Activated naive CD8-positive, alpha-beta T cell treated with anti-CD3 and anti-CD28 coated beads for 36 hours (primary cell): ENCODE results near the gene IVD. TPM values are rescaled to one million over a fixed set of nuclear protein-coding genes. Genes with fewer than 3 reads are reported as not detected.
A peak's percentile ranks its signal among the peaks of the same experiment; 100 is the strongest.

Experiments used
- DNase-seq: peaks from one replicate; pipeline ENCODE4 v3.0.0; 2021
- H3K27ac Mint-ChIP-seq: one replicate; pipeline ENCODE4 v1.8.0; 2022; ENCODE audit warnings: mild to moderate bottlenecking, moderate library complexity, mixed read lengths
- H3K27me3 Mint-ChIP-seq: one replicate; pipeline ENCODE4 v1.8.0; 2022; ENCODE audit warnings: mild to moderate bottlenecking, mixed read lengths
- H3K36me3 Mint-ChIP-seq: one replicate; pipeline ENCODE4 v1.8.0; 2021; ENCODE audit warnings: mild to moderate bottlenecking, mixed read lengths
- H3K4me1 Mint-ChIP-seq: one replicate; pipeline ENCODE4 v1.8.0; 2021; ENCODE audit warnings: mixed read lengths
- H3K4me3 Mint-ChIP-seq: one replicate; pipeline ENCODE4 v1.8.0; 2022; ENCODE audit warnings: mild to moderate bottlenecking, moderate library complexity, mixed read lengths
- H3K9me3 Mint-ChIP-seq: one replicate; pipeline ENCODE4 v1.8.0; 2022; ENCODE audit warnings: mixed read lengths
- total RNA-seq, 2 experiments: library from RNA; stranded (reverse); gene quantifications; one replicate each; pipeline ENCODE4 v1.2.3, GENCODE V29; 2021

The IVD gene
- total RNA-seq, 2 experiments from 2014 or later, result 64.9 to 68.6 TPM

- Mint-ChIP-seq H3K27ac (peak overlapping the region; percentile 43), H3K4me1 (peaks cover 13% of the 10 kb centered on the region), H3K4me3 (peak overlapping the region; percentile 76), H3K36me3 (no peaks in the 10 kb centered on the region), H3K9me3 (no peaks in the 10 kb centered on the region), H3K27me3 (no peaks in the 10 kb centered on the region)
- peak; percentile 92 for DNase-seq
These were observed 37.6 kb upstream of the IVD start for GRCh38 chr15:40367686-40368611.

- Mint-ChIP-seq H3K4me1 (peaks cover 13% of the 10 kb centered on the region), H3K27ac (no peak overlapping the region), H3K9me3 (no peaks in the 10 kb centered on the region), H3K36me3 (no peaks in the 10 kb centered on the region), H3K27me3 (no peaks in the 10 kb centered on the region), H3K4me3 (no peak overlapping the region)
- DNase-seq, result no peak
These were observed 36.7 kb upstream of the IVD start for GRCh38 chr15:40368719-40369473.

GRCh38 chr15:40369474-40369869, 36.1 kb upstream of the IVD start:
- DNase-seq, result no peak
- Mint-ChIP-seq H3K4me3 (no peak overlapping the region), H3K4me1 (peaks cover 13% of the 10 kb centered on the region), H3K9me3 (no peaks in the 10 kb centered on the region), H3K27ac (no peak overlapping the region), H3K36me3 (no peaks in the 10 kb centered on the region), H3K27me3 (no peaks in the 10 kb centered on the region)

GRCh38 chr15:40369971-40370370, 35.6 kb upstream of the IVD start:
- Mint-ChIP-seq H3K27ac (no peak overlapping the region), H3K4me1 (peaks cover 13% of the 10 kb centered on the region), H3K4me3 (no peak overlapping the region), H3K9me3 (no peaks in the 10 kb centered on the region), H3K27me3 (no peaks in the 10 kb centered on the region), H3K36me3 (no peaks in the 10 kb centered on the region)
- DNase-seq, result no peak

- Mint-ChIP-seq H3K36me3 (no peaks in the 10 kb centered on the region), H3K27ac (no peak overlapping the region), H3K4me1 (peaks cover 4% of the 10 kb centered on the region), H3K9me3 (no peaks in the 10 kb centered on the region), H3K27me3 (no peaks in the 10 kb centered on the region), H3K4me3 (no peak overlapping the region)
- no peak for DNase-seq
These were observed 32.6 kb upstream of the IVD start for GRCh38 chr15:40372981-40373380.

GRCh38 chr15:40377606-40378005, 28.0 kb upstream of the IVD start:
- Mint-ChIP-seq H3K4me1 (peaks cover 6% of the 10 kb centered on the region), H3K27ac (no peak overlapping the region), H3K4me3 (no peak overlapping the region), H3K9me3 (no peaks in the 10 kb centered on the region), H3K27me3 (no peaks in the 10 kb centered on the region), H3K36me3 (no peaks in the 10 kb centered on the region)
- DNase-seq, result no peak

- no peak for DNase-seq
- no peak overlapping the region for H3K27ac Mint-ChIP-seq
- H3K4me1 Mint-ChIP-seq, result peaks cover 15% of the 10 kb centered on the region
- no peaks in the 10 kb centered on the region for H3K27me3 Mint-ChIP-seq
- H3K9me3 Mint-ChIP-seq, result no peaks in the 10 kb centered on the region
- no peak overlapping the region for H3K4me3 Mint-ChIP-seq
- H3K36me3 Mint-ChIP-seq, result peaks cover 10% of the 10 kb centered on the region
These were observed 26.2 kb upstream of the IVD start for GRCh38 chr15:40379374-40379773.

- Mint-ChIP-seq H3K9me3 (no peaks in the 10 kb centered on the region), H3K4me3 (no peak overlapping the region), H3K36me3 (peaks cover 11% of the 10 kb centered on the region), H3K27ac (no peak overlapping the region), H3K4me1 (peaks cover 18% of the 10 kb centered on the region), H3K27me3 (no peaks in the 10 kb centered on the region)
- DNase-seq, result no peak
These were observed 25.7 kb upstream of the IVD start for GRCh38 chr15:40379853-40380252.

GRCh38 chr15:40380636-40381035, 25.0 kb upstream of the IVD start:
- peaks cover 24% of the 10 kb centered on the region for H3K4me1 Mint-ChIP-seq
- peaks cover 11% of the 10 kb centered on the region for H3K36me3 Mint-ChIP-seq
- no peak overlapping the region for H3K27ac Mint-ChIP-seq
- no peak for DNase-seq
- H3K27me3 Mint-ChIP-seq, result no peaks in the 10 kb centered on the region
- H3K4me3 Mint-ChIP-seq, result no peak overlapping the region
- no peaks in the 10 kb centered on the region for H3K9me3 Mint-ChIP-seq

- no peak for DNase-seq
- no peak overlapping the region for H3K27ac Mint-ChIP-seq
- no peaks in the 10 kb centered on the region for H3K27me3 Mint-ChIP-seq
- H3K9me3 Mint-ChIP-seq, result no peaks in the 10 kb centered on the region
- no peak overlapping the region for H3K4me3 Mint-ChIP-seq
- H3K4me1 Mint-ChIP-seq, result peaks cover 20% of the 10 kb centered on the region
- peaks cover 18% of the 10 kb centered on the region for H3K36me3 Mint-ChIP-seq
These were observed 23.6 kb upstream of the IVD start for GRCh38 chr15:40381818-40382529.

- Mint-ChIP-seq H3K27me3 (no peaks in the 10 kb centered on the region), H3K36me3 (peaks cover 26% of the 10 kb centered on the region), H3K4me3 (peak within 1 kb of the TSS; percentile 95), H3K9me3 (no peaks in the 10 kb centered on the region), H3K27ac (peak within 1 kb of the TSS; percentile 88), H3K4me1 (peaks cover 20% of the 10 kb centered on the region)
- DNase-seq, result peak; percentile 91
These were observed 22.8 kb upstream of the IVD start, which contains the start of gene KNSTRN for GRCh38 chr15:40382580-40383456. TSS of gene KNSTRN (plus strand) at chr15:40382721. CDS start at chr15:40382836, 115 bp downstream.

GRCh38 chr15:40386480-40386879, 19.1 kb upstream of the IVD start:
- H3K4me3 Mint-ChIP-seq, result no peak overlapping the region
- peaks cover 20% of the 10 kb centered on the region for H3K4me1 Mint-ChIP-seq
- no peak overlapping the region for H3K27ac Mint-ChIP-seq
- H3K9me3 Mint-ChIP-seq, result no peaks in the 10 kb centered on the region
- H3K27me3 Mint-ChIP-seq, result no peaks in the 10 kb centered on the region
- no peak for DNase-seq
- H3K36me3 Mint-ChIP-seq, result peaks cover 43% of the 10 kb centered on the region

- Mint-ChIP-seq H3K4me1 (peaks cover 11% of the 10 kb centered on the region), H3K27me3 (no peaks in the 10 kb centered on the region), H3K27ac (no peak overlapping the region), H3K36me3 (peaks cover 44% of the 10 kb centered on the region), H3K9me3 (no peaks in the 10 kb centered on the region), H3K4me3 (no peak overlapping the region)
- no peak for DNase-seq
These were observed 16.4 kb upstream of the IVD start for GRCh38 chr15:40388941-40389823.
